Heart left ventricle (tissue), 13 donors: ENCODE results near the gene ADGRV1.

Experiments used
- POLR2A ChIP-seq, 2 donors: fragments of 450-650 bp; IDR thresholded peaks; one replicate each; pipeline ENCODE4 v1.6.1; 2017; ENCODE audit warnings: antibody characterized with exemption in 2 of 2, mild to moderate bottlenecking in 2 of 2, moderate library complexity in 2 of 2
- TF ChIP-seq, protein P1 (sequence below), 12 donors: fragments of 200-600 bp; sonication (generic) in 4 of 12; IDR thresholded peaks; one replicate each; pipeline versions ENCODE4 v1.5.0 to v1.8.0; 2018 to 2022; ENCODE audit warnings: antibody characterized with exemption in 12 of 12, mild to moderate bottlenecking in 5 of 12
- donor health status: ischemic (EF 13 %, LVEDD 7.1; RV severe dilation, severe dysfunction).
- donor health status: DM: no; HTN: yes; CAD: no.
- donor health status: DM: no; HTN: no; CAD: no.
- donor health status: ischemic (EF 25% LVEDD 6.9; RV normal size, moderate dysfunction).
- donor health status: ischemic (EF 25% LVEDD 5.7; RV mildly dilated, moderate dysfunction).
- donor health status: ischemic (EF 35%, LVEDD 5.7; RV mildly dilated, moderate dysfunction).
- donor health status: nonischemic (EF 11% LVEDD 7.7; RV severe dilation, severe dysfunction).
- donor health status: DM: yes; HTN: yes; CAD: no.
- donor health status: PGD.
- donor health status: ischemic (EF 29% LVEDD 5.4; RV normal size, mild dysfunction).
- donor health status: nonischemic (EF 23%, LVEDD 6.1; RV moderate dilation, normal function).

GRCh38 chr5:91111473-91112238 lies 553.1 kb downstream of the ADGRV1 start:
- TF ChIP-seq, protein P1, sequence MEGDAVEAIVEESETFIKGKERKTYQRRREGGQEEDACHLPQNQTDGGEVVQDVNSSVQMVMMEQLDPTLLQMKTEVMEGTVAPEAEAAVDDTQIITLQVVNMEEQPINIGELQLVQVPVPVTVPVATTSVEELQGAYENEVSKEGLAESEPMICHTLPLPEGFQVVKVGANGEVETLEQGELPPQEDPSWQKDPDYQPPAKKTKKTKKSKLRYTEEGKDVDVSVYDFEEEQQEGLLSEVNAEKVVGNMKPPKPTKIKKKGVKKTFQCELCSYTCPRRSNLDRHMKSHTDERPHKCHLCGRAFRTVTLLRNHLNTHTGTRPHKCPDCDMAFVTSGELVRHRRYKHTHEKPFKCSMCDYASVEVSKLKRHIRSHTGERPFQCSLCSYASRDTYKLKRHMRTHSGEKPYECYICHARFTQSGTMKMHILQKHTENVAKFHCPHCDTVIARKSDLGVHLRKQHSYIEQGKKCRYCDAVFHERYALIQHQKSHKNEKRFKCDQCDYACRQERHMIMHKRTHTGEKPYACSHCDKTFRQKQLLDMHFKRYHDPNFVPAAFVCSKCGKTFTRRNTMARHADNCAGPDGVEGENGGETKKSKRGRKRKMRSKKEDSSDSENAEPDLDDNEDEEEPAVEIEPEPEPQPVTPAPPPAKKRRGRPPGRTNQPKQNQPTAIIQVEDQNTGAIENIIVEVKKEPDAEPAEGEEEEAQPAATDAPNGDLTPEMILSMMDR (IDR thresholded peaks at IDR 0.05): no peak
- no peak for TF ChIP-seq POLR2A (IDR thresholded peaks at IDR 0.05)
